SK-N-SH treated with all-trans-retinoic acid at 6 μM for 48 hours (cell line): ENCODE results near the gene MIPEP.

Experiments used
- ATAC-seq: fragments of 200-7000 bp; cut with Tn5 transposase; 3 replicates; pipeline ENCODE4 v1.9.1; 2020; ENCODE audit warnings: mild to moderate bottlenecking, moderate library complexity
- ARNTL ChIP-seq: fragments of 450-650 bp; formaldehyde crosslinking; IDR thresholded peaks from 2 replicates; pipeline ENCODE4 v1.5.0; 2020; ENCODE audit warnings: low read depth, mild to moderate bottlenecking, moderate library complexity, borderline replicate concordance
- BACH2 ChIP-seq: fragments of 250-450 bp; sonication (Bioruptor Pico); IDR thresholded peaks from 2 replicates; pipeline ENCODE4 v1.9.0; 2021; ENCODE audit warnings: mild to moderate bottlenecking, borderline replicate concordance
- CSDC2 ChIP-seq: fragments of 250-450 bp; sonication (Bioruptor Pico); IDR thresholded peaks from 2 replicates; pipeline ENCODE4 v1.5.0; 2020; ENCODE audit warnings: mild to moderate bottlenecking, moderate library complexity
- ESRRG ChIP-seq: fragments of 250-450 bp; sonication (Bioruptor Pico); IDR thresholded peaks from 2 replicates; pipeline ENCODE4 v1.6.1; 2021; ENCODE audit warnings: mild to moderate bottlenecking
- ISL1 ChIP-seq: fragments of 250-450 bp; sonication (Bioruptor Pico); IDR thresholded peaks from 2 replicates; pipeline ENCODE4 v2.1.2; 2022; ENCODE audit warnings: mild to moderate bottlenecking, moderate library complexity
- POU6F1 ChIP-seq: fragments of 250-450 bp; sonication (Bioruptor Pico); IDR thresholded peaks from 2 replicates; pipeline ENCODE4 v1.8.0; 2021; ENCODE audit warnings: low read depth, mild to moderate bottlenecking, moderate library complexity, borderline replicate concordance
- RARB ChIP-seq: fragments of 250-450 bp; sonication (Bioruptor Pico); IDR thresholded peaks from 2 replicates; pipeline ENCODE4 v1.8.0; 2021; ENCODE audit warnings: mild to moderate bottlenecking, moderate library complexity
- SNAI2 ChIP-seq: fragments of 250-450 bp; sonication (Bioruptor Pico); IDR thresholded peaks from 2 replicates; pipeline ENCODE4 v1.5.0; 2020; ENCODE audit warnings: mild to moderate bottlenecking, moderate library complexity
- TOX ChIP-seq: fragments of 250-450 bp; sonication (Bioruptor Pico); IDR thresholded peaks from 2 replicates; pipeline ENCODE4 v1.8.0; 2021; ENCODE audit warnings: mild to moderate bottlenecking, moderate library complexity, borderline replicate concordance
- ZC3H10 ChIP-seq: fragments of 250-450 bp; sonication (Bioruptor Pico); IDR thresholded peaks from 2 replicates; pipeline ENCODE4 v1.5.1; 2021; ENCODE audit warnings: mild to moderate bottlenecking, moderate library complexity
- ZFP3 ChIP-seq: fragments of 250-450 bp; sonication (Bioruptor Pico); IDR thresholded peaks from 2 replicates; pipeline ENCODE4 v1.5.0; 2020; ENCODE audit warnings: mild to moderate bottlenecking, moderate library complexity
- ZFP30 ChIP-seq: fragments of 450-650 bp; formaldehyde crosslinking; IDR thresholded peaks from 2 replicates; pipeline ENCODE4 v1.5.0; 2022; ENCODE audit warnings: mild to moderate bottlenecking, moderate library complexity
- ZNF70 ChIP-seq: fragments of 450-650 bp; formaldehyde crosslinking; IDR thresholded peaks from 2 replicates; pipeline ENCODE4 v1.5.0; 2020; ENCODE audit warnings: mild to moderate bottlenecking, moderate library complexity
- ZNF8 ChIP-seq: fragments of 450-650 bp; formaldehyde crosslinking; IDR thresholded peaks from 2 replicates; pipeline ENCODE4 v1.5.0; 2020; ENCODE audit warnings: mild to moderate bottlenecking, moderate library complexity
- TF ChIP-seq, protein P1 (sequence below): fragments of 250-450 bp; sonication (Bioruptor Pico); IDR thresholded peaks from 2 replicates; pipeline ENCODE4 v1.5.1; 2021; ENCODE audit warnings: mild to moderate bottlenecking, moderate library complexity
- TF ChIP-seq, protein P2 (sequence below): fragments of 250-450 bp; sonication (Bioruptor Pico); IDR thresholded peaks from 2 replicates; pipeline ENCODE4 v1.8.0; 2020; ENCODE audit warnings: mild to moderate bottlenecking, moderate library complexity, borderline replicate concordance

MIPEP gene

DNA sequence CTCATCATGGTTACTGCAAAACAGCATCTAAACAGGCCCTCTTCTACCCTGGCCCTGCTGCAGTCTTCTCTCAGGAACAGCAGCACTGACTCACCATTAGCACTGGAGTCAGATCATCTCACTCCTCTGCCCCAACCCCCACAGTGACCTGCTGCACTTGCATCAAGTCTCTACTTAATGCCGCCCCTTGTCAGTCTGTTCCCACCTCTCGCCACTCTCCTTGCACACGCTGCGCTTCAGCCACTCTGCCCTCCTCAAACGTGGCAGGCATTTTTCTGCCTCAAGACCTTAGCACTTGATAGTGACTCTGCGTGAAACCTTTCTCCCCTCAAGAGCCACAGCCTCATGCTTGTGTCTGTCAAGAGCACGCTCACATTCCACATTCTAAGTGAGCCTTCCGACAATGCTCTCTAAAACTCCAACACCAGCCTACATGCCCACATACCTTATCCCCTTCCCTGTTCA, 22.1 kb downstream of the MIPEP start:
- peak; percentile 86 for ATAC-seq
- no peak for TF ChIP-seq SNAI2 (CRISPR knock-in tag)
- no peak for TF ChIP-seq ZNF70 (CRISPR knock-in tag)
- TF ChIP-seq TOX (CRISPR knock-in tag) = no peak
- TF ChIP-seq ISL1 (CRISPR knock-in tag) = no peak
- no peak for TF ChIP-seq ZFP30 (CRISPR knock-in tag)
- TF ChIP-seq ZFP3 (CRISPR knock-in tag) = no peak
- TF ChIP-seq, protein P1, sequence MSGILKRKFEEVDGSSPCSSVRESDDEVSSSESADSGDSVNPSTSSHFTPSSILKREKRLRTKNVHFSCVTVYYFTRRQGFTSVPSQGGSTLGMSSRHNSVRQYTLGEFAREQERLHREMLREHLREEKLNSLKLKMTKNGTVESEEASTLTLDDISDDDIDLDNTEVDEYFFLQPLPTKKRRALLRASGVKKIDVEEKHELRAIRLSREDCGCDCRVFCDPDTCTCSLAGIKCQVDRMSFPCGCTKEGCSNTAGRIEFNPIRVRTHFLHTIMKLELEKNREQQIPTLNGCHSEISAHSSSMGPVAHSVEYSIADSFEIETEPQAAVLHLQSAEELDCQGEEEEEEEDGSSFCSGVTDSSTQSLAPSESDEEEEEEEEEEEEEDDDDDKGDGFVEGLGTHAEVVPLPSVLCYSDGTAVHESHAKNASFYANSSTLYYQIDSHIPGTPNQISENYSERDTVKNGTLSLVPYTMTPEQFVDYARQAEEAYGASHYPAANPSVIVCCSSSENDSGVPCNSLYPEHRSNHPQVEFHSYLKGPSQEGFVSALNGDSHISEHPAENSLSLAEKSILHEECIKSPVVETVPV (CRISPR knock-in tag) = no peak
- no peak for TF ChIP-seq POU6F1 (CRISPR knock-in tag)
- TF ChIP-seq ZC3H10 (CRISPR knock-in tag) = no peak

DNA sequence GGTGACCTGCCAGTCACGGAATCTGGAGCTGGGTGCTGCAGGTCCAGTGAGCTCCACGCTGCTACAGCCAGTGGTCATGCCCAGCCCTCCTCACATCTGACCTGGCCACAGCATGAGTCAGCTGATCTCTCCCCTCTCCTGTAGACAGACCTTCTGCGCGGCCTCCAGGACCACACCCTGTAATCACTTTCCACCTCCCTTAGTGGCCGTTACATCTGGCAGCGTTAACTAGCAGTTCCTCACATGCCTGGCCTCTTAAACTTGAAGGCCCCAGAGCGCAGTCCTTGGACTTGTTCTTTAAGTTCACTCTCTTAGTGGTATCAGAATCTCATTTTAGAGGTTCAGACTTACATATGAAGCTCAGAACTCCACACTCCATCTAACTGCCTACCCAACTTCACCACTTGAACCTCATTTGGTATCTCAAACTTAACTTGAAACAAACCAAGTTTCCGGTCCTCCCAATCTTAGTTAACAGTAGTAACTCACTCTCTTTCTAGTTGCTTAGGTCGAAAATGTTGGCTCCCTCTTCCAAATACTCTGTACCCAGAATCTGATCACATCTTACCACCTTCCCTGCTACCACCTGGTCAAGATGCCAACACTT, 22.7 kb downstream of the MIPEP start:
- ATAC-seq = no peak; the same call in 2 of the 3 replicates
- TF ChIP-seq BACH2 = no peak
- TF ChIP-seq ARNTL = no peak

GRCh38 chr13:23865906-23866305, 23.3 kb downstream of the MIPEP start:
- ATAC-seq = no peak
- TF ChIP-seq, protein P1 (CRISPR knock-in tag) = no peak
- TF ChIP-seq ZNF8 = no peak

DNA sequence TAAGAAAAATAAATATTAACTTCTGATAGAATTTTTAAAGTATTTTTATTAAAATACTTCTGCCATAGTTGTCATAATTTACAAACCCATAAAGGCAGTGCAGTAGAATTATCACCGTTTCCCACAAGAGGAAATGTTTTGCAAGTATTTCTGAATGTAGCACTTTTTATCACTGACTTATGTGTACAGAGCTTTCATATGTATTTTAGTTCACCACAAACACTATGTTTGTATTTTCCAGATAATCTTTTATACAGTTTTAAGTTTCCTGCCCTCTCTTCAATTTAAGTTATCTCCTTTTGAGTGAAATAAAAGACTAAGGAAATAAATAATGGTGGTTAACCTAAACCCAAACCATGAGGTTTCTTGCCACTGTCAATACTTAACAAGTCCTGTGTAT, 24.2 kb downstream of the MIPEP start:
- TF ChIP-seq, protein P2, sequence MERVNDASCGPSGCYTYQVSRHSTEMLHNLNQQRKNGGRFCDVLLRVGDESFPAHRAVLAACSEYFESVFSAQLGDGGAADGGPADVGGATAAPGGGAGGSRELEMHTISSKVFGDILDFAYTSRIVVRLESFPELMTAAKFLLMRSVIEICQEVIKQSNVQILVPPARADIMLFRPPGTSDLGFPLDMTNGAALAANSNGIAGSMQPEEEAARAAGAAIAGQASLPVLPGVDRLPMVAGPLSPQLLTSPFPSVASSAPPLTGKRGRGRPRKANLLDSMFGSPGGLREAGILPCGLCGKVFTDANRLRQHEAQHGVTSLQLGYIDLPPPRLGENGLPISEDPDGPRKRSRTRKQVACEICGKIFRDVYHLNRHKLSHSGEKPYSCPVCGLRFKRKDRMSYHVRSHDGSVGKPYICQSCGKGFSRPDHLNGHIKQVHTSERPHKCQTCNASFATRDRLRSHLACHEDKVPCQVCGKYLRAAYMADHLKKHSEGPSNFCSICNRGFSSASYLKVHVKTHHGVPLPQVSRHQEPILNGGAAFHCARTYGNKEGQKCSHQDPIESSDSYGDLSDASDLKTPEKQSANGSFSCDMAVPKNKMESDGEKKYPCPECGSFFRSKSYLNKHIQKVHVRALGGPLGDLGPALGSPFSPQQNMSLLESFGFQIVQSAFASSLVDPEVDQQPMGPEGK (CRISPR knock-in tag) = no peak
- TF ChIP-seq, protein P1 (CRISPR knock-in tag) = no peak
- no peak for TF ChIP-seq ZFP30 (CRISPR knock-in tag)
- TF ChIP-seq, all 23 proteins: peak for 0
- ATAC-seq = no peak

DNA sequence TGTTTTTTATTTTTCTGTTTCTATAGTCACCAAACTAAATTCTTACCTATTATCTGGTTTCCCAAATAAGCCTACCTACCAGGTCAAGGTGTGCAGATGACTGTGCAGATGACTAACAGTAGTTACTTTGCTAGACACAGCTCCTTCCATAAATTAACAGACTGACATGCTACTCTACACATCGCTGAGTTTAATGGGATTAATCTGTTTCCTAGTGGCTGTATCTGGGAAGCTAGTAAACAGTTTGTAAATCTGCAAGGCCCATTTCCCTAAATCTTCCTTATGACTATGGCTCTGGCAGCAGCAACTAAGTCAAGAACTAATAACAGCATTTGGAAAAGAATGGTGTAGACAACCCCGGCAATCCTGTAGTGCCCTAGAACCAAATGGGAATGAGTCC, 27.9 kb downstream of the MIPEP start:
- TF ChIP-seq, protein P1 (CRISPR knock-in tag) = no peak
- TF ChIP-seq BACH2 = no peak
- TF ChIP-seq CSDC2 (CRISPR knock-in tag) = no peak
- no peak for TF ChIP-seq ZNF8
- TF ChIP-seq ISL1 (CRISPR knock-in tag) = no peak
- TF ChIP-seq ZFP30 (CRISPR knock-in tag) = no peak
- TF ChIP-seq ARNTL = no peak
- no peak for TF ChIP-seq ZFP3 (CRISPR knock-in tag)
- TF ChIP-seq ESRRG (CRISPR knock-in tag) = no peak
- TF ChIP-seq, protein P2 (CRISPR knock-in tag) = no peak
- no peak for TF ChIP-seq RARB
- no peak for TF ChIP-seq TOX (CRISPR knock-in tag)
- TF ChIP-seq, all 23 proteins: peak for 0
- ATAC-seq = no peak
